ENCODE results near the gene CTNND2. TPM values are rescaled to one million over a fixed set of nuclear protein-coding genes. Genes with fewer than 3 reads are reported as not detected.

Gene CTNND2
- total RNA-seq, 1 experiment from 2014 or later, result 7.0 TPM

DNA sequence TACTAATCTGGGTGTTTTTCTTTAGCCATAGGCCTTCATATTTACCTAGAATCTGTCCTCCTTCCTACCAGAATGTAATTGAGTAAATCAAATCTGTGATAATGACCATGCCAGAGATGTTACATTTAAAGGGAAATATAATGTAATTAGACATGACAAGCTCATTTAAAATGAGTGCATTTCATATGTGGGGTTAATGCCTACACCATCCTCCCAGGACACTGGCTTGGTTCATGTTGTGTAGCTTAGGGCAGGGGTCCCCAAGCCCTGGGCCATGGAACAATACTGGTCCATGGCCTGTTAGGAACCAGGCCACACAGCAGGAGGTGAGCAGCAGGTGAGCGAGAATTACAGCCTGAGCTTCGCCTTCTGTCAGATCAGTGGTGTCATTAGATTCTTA lies 866.3 kb downstream of the CTNND2 start:
- DNase-seq, result no peak
- no peak overlapping the region for H4K5ac ChIP-seq (ENCODE audit: insufficient read length, low read depth, low read length)
- no peaks in the 10 kb centered on the region for H3K23me2 ChIP-seq (ENCODE audit: insufficient read length, low read depth, low read length, poor library complexity, severe bottlenecking)
- no peaks in the 10 kb centered on the region for H3K79me1 ChIP-seq (ENCODE audit: insufficient read depth, low read depth, low read length, poor library complexity, severe bottlenecking)
- H2AFZ ChIP-seq (ENCODE audit: low read length), result no peak overlapping the region
- no peak overlapping the region for H3K14ac ChIP-seq (ENCODE audit: insufficient read depth, low read length)
- no peaks in the 10 kb centered on the region for H3K79me2 ChIP-seq (ENCODE audit: insufficient read depth, low read length)
- WGBS (ENCODE audit: extremely low coverage, insufficient read length, low lambda C conversion rate), result no CpG with 5 or more reads among the region's 2 CpGs
- H3K36me3 Mint-ChIP-seq (ENCODE audit: insufficient read depth in 1 of 3, low read depth in 3 of 3), result no peaks in the 10 kb centered on the region
- no peak overlapping the region for H3K9ac ChIP-seq (ENCODE audit: extremely low read depth, insufficient read length, low read length)
- no peak overlapping the region for H2BK5ac ChIP-seq (ENCODE audit: insufficient read length, low read length)
- H3K9me3 Mint-ChIP-seq, result no peaks in the 10 kb centered on the region
- H3T11ph ChIP-seq (ENCODE audit: low read length), result no peak overlapping the region
- H2BK120ac ChIP-seq (ENCODE audit: low read depth, low read length, poor library complexity, severe bottlenecking), result no peak overlapping the region
- H4K20me1 ChIP-seq (ENCODE audit: control insufficient read depth, insufficient read depth, insufficient read length), result no peaks in the 10 kb centered on the region
- no peak overlapping the region for H3K27ac ChIP-seq (ENCODE audit: insufficient read length, low read depth, low read length)
- no peak overlapping the region for H4K8ac ChIP-seq (replicated peaks; ENCODE audit: insufficient read length, low read depth, low read length)
- no peak overlapping the region for H3K4me2 ChIP-seq (ENCODE audit: insufficient read depth, insufficient read length, low read length)
- no peak overlapping the region for H2BK12ac ChIP-seq (ENCODE audit: insufficient read length, low read depth, low read length)
- no peaks in the 10 kb centered on the region for H3K4me1 ChIP-seq (ENCODE audit: insufficient read depth, low read length)
- no peak overlapping the region for H3K27ac Mint-ChIP-seq
- no peak overlapping the region for H2AK5ac ChIP-seq (ENCODE audit: insufficient read length, low read length)
- H3K27me3 Mint-ChIP-seq (ENCODE audit: low read depth), result no peaks in the 10 kb centered on the region
- H3K23ac ChIP-seq (ENCODE audit: insufficient read length, low read depth, low read length), result no peak overlapping the region
- no peaks in the 10 kb centered on the region for H3K4me1 Mint-ChIP-seq
- H3K4ac ChIP-seq (ENCODE audit: low read depth, low read length), result no peak overlapping the region
- H2BK15ac ChIP-seq (ENCODE audit: low read depth, low read length), result no peak overlapping the region
- no peak overlapping the region for H3K18ac ChIP-seq (ENCODE audit: insufficient read length, low read depth, low read length)
- H3K4me3 Mint-ChIP-seq, result no peak overlapping the region
- no peaks in the 10 kb centered on the region for H3K27me3 ChIP-seq (ENCODE audit: insufficient read depth, low read length)
- no peak overlapping the region for H4K91ac ChIP-seq (ENCODE audit: insufficient read length, low read depth, low read length)
- no peak overlapping the region for H3K56ac ChIP-seq (ENCODE audit: insufficient read length, low read depth, low read length)
- H2BK20ac ChIP-seq (ENCODE audit: low read depth, low read length, poor library complexity, severe bottlenecking), result no peak overlapping the region
- no peaks in the 10 kb centered on the region for H3K9me3 ChIP-seq (ENCODE audit: control insufficient read depth, low read depth, low read length)
- TF ChIP-seq, protein P1, sequence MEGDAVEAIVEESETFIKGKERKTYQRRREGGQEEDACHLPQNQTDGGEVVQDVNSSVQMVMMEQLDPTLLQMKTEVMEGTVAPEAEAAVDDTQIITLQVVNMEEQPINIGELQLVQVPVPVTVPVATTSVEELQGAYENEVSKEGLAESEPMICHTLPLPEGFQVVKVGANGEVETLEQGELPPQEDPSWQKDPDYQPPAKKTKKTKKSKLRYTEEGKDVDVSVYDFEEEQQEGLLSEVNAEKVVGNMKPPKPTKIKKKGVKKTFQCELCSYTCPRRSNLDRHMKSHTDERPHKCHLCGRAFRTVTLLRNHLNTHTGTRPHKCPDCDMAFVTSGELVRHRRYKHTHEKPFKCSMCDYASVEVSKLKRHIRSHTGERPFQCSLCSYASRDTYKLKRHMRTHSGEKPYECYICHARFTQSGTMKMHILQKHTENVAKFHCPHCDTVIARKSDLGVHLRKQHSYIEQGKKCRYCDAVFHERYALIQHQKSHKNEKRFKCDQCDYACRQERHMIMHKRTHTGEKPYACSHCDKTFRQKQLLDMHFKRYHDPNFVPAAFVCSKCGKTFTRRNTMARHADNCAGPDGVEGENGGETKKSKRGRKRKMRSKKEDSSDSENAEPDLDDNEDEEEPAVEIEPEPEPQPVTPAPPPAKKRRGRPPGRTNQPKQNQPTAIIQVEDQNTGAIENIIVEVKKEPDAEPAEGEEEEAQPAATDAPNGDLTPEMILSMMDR (conservative IDR thresholded peaks at IDR 0.05), result no peak
